CD4-positive, alpha-beta T cell (primary cell): ENCODE results near the gene ABCC8. TPM values are rescaled to one million over a fixed set of nuclear protein-coding genes. Genes with fewer than 3 reads are reported as not detected.

ENCODE experiments used
- ATAC-seq: fragments of 200-7000 bp; cut with Tn5 transposase; one replicate; pipeline ENCODE4 v1.10.0; 2022; ENCODE audit warnings: mild to moderate bottlenecking; ENCODE audit not compliant: poor library complexity
- CTCF ChIA-PET: fragments of 350-600 bp; sonication (Branson Sonifier 250); formaldehyde crosslinking; loops from one replicate; lab custom pipeline; 2021; ENCODE audit warnings: antibody characterized with exemption, inconsistent platforms; lab: Charles Lee
- POLR2A ChIA-PET: fragments of 350-600 bp; sonication (Branson Sonifier 250); formaldehyde crosslinking; loops from one replicate; lab custom pipeline; 2021; ENCODE audit warnings: antibody characterized with exemption, inconsistent platforms; lab: Charles Lee
- DNase-seq, 14 experiments: peaks; one replicate each; pipeline ENCODE4 v3.0.0-alpha.2; 2013 to 2020; ENCODE audit warnings: mixed read lengths in 2 of 14
- H3K27ac ChIP-seq, 2 donors: one replicate each; pipeline versions ENCODE4 v1.5.1 to v1.7.0; 2013; ENCODE audit warnings: low read length in 2 of 2, low read depth in 1 of 2, mild to moderate bottlenecking in 1 of 2
- H3K27me3 ChIP-seq, 2 experiments: 1 replicate in 1 of 2; 2 replicates in 1 of 2; pipeline versions ENCODE4 v1.6.1 to v1.7.0; 2013; ENCODE audit warnings: low read length in 2 of 2, control low read depth in 1 of 2, mild to moderate bottlenecking in 1 of 2, moderate library complexity in 1 of 2; ENCODE audit not compliant: insufficient read depth in 2 of 2, control insufficient read depth in 1 of 2
- H3K36me3 ChIP-seq: one replicate; pipeline ENCODE4 v1.6.1; 2013; ENCODE audit warnings: low read length, control low read depth; ENCODE audit not compliant: insufficient read depth
- H3K4me1 ChIP-seq: one replicate; pipeline ENCODE4 v1.6.1; 2013; ENCODE audit warnings: low read length, control low read depth; ENCODE audit not compliant: insufficient read depth
- H3K4me3 ChIP-seq: one replicate; pipeline ENCODE4 v1.5.1; 2013; ENCODE audit warnings: mild to moderate bottlenecking, low read length, moderate library complexity
- H3K9me3 ChIP-seq, 2 experiments: 1 replicate in 1 of 2; 2 replicates in 1 of 2; pipeline versions ENCODE4 v1.6.1 to v1.7.0; 2013; ENCODE audit warnings: low read length in 2 of 2, mild to moderate bottlenecking in 2 of 2, control low read depth in 1 of 2, moderate library complexity in 1 of 2; ENCODE audit not compliant: control insufficient read depth in 1 of 2, insufficient read depth in 1 of 2
- H3K27ac Mint-ChIP-seq: one replicate; pipeline ENCODE4 v1.8.0; 2020; ENCODE audit warnings: mixed read lengths
- H3K27me3 Mint-ChIP-seq: one replicate; pipeline ENCODE4 v1.8.0; 2021; ENCODE audit warnings: mixed read lengths
- H3K36me3 Mint-ChIP-seq: one replicate; pipeline ENCODE4 v1.8.0; 2021; ENCODE audit warnings: low read depth, mixed read lengths
- H3K4me1 Mint-ChIP-seq: one replicate; pipeline ENCODE4 v1.8.0; 2021; ENCODE audit warnings: low read depth, mixed read lengths
- H3K4me3 Mint-ChIP-seq: one replicate; pipeline ENCODE4 v1.8.0; 2020; ENCODE audit warnings: mild to moderate bottlenecking, mixed read lengths
- H3K9me3 Mint-ChIP-seq: one replicate; pipeline ENCODE4 v1.8.0; 2020; ENCODE audit warnings: mixed read lengths
- intact Hi-C, 2 experiments: fragments of 100-400 bp; cut with DNase I in 1 of 2; cut with micrococcal nuclease in 1 of 2; formaldehyde crosslinking; loops; one replicate each; pipeline versions ENCODE4 v1.15.1 to v1.9.0; 2023 to 2025; cut with DNase I, micrococcal nuclease
- total RNA-seq, 174 experiments: library from RNA in 2 of 174; stranded (reverse) in 2 of 174; gene quantifications; one replicate each; pipeline ENCODE4 v1.2.3 and lab custom pipeline; 2021 to 2026
- TF ChIP-seq, protein P1 (sequence below): fragments of 200-600 bp; IDR thresholded peaks from one replicate; pipeline ENCODE4 v1.8.0; 2022; ENCODE audit warnings: antibody characterized with exemption, mild to moderate bottlenecking

ABCC8 gene
- total RNA-seq, 2 experiments from 2014 or later, result not detected

- no peaks in the 10 kb centered on the region for H3K36me3 ChIP-seq
- Mint-ChIP-seq H3K9me3 (no peaks in the 10 kb centered on the region), H3K27ac (no peak overlapping the region), H3K27me3 (peaks cover 50% of the 10 kb centered on the region), H3K4me1 (no peaks in the 10 kb centered on the region), H3K4me3 (no peak overlapping the region), H3K36me3 (no peaks in the 10 kb centered on the region)
- CTCF ChIA-PET, result no interaction called here
- no peak overlapping the region for H3K4me3 ChIP-seq
- H3K9me3 ChIP-seq, result no peaks in the 10 kb centered on the region
- intact Hi-C loops, result no loop called here
- H3K4me1 ChIP-seq, result no peaks in the 10 kb centered on the region
- POLR2A ChIA-PET, result no interaction called here
- TF ChIP-seq, protein P1, sequence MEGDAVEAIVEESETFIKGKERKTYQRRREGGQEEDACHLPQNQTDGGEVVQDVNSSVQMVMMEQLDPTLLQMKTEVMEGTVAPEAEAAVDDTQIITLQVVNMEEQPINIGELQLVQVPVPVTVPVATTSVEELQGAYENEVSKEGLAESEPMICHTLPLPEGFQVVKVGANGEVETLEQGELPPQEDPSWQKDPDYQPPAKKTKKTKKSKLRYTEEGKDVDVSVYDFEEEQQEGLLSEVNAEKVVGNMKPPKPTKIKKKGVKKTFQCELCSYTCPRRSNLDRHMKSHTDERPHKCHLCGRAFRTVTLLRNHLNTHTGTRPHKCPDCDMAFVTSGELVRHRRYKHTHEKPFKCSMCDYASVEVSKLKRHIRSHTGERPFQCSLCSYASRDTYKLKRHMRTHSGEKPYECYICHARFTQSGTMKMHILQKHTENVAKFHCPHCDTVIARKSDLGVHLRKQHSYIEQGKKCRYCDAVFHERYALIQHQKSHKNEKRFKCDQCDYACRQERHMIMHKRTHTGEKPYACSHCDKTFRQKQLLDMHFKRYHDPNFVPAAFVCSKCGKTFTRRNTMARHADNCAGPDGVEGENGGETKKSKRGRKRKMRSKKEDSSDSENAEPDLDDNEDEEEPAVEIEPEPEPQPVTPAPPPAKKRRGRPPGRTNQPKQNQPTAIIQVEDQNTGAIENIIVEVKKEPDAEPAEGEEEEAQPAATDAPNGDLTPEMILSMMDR, result no peak
- DNase-seq, result no peak
- H3K27me3 ChIP-seq, result peaks cover 29 to 33% of the 10 kb centered on the region in 2 experiments
- no peak overlapping the region for H3K27ac ChIP-seq
- no peak for ATAC-seq
Observed at GRCh38 chr11:17472467-17472866, 4.2 kb downstream of the ABCC8 start.

- TF ChIP-seq, protein P1, result no peak
- Histone ChIP-seq H3K27me3 (peaks cover 27 to 28% of the 10 kb centered on the region in 2 experiments), H3K27ac (no peak overlapping the region), H3K4me1 (no peaks in the 10 kb centered on the region), H3K36me3 (no peaks in the 10 kb centered on the region), H3K9me3 (no peaks in the 10 kb centered on the region), H3K4me3 (no peak overlapping the region)
- Mint-ChIP-seq H3K27me3 (peaks cover 44% of the 10 kb centered on the region), H3K9me3 (no peaks in the 10 kb centered on the region), H3K36me3 (no peaks in the 10 kb centered on the region), H3K4me1 (no peaks in the 10 kb centered on the region), H3K27ac (no peak overlapping the region), H3K4me3 (no peak overlapping the region)
- ATAC-seq, result no peak
- DNase-seq, result no peak
- CTCF ChIA-PET, result no interaction called here
- intact Hi-C loops, result no loop called here
- POLR2A ChIA-PET, result no interaction called here
Observed at GRCh38 chr11:17471501-17471900, 5.1 kb downstream of the ABCC8 start.

- H3K36me3 Mint-ChIP-seq, result no peaks in the 10 kb centered on the region
- DNase-seq, result no peak
- intact Hi-C loops, result no loop called here
- Histone ChIP-seq H3K27ac (no peak overlapping the region), H3K9me3 (no peaks in the 10 kb centered on the region), H3K36me3 (no peaks in the 10 kb centered on the region), H3K4me1 (no peaks in the 10 kb centered on the region), H3K4me3 (no peak overlapping the region), H3K27me3 (peaks cover 15 to 17% of the 10 kb centered on the region in 2 experiments)
- no peak for ATAC-seq
- TF ChIP-seq, protein P1, result no peak
- peaks cover 35% of the 10 kb centered on the region for H3K27me3 Mint-ChIP-seq
- ChIA-PET CTCF (no interaction called here), POLR2A (interaction anchor here (0.5 kb wide), 1 partner anchor 37 kb away, joined by 3 read pairs; no protein-coding TSS in a partner anchor)
- no peaks in the 10 kb centered on the region for H3K9me3 Mint-ChIP-seq
- H3K4me3 Mint-ChIP-seq, result no peak overlapping the region
- H3K27ac Mint-ChIP-seq, result no peak overlapping the region
- no peaks in the 10 kb centered on the region for H3K4me1 Mint-ChIP-seq
Observed at GRCh38 chr11:17469998-17470397, 6.6 kb downstream of the ABCC8 start.
